Mesendoderm (in vitro differentiated cells): ENCODE data around the gene OBSCN.

ENCODE experiments used
- DNase-seq: peaks from one replicate; pipeline ENCODE4 v3.0.0; 2013
- H2AK5ac ChIP-seq: 2 replicates; pipeline ENCODE4 v1.6.1; 2013; ENCODE audit warnings: low read length, inconsistent platforms
- H2BK120ac ChIP-seq: 2 replicates; pipeline ENCODE4 v1.6.1; 2013; ENCODE audit warnings: low read depth, mild to moderate bottlenecking, low read length, moderate library complexity, mixed read lengths
- H2BK15ac ChIP-seq: replicated peaks from 2 replicates; pipeline ENCODE4 v1.6.1; 2013; ENCODE audit warnings: low read depth, mild to moderate bottlenecking, moderate library complexity
- H2BK5ac ChIP-seq: 2 replicates; pipeline ENCODE4 v1.6.1; 2013; ENCODE audit warnings: low read length, inconsistent platforms
- H3K18ac ChIP-seq: 2 replicates; pipeline ENCODE4 v1.6.1; 2013; ENCODE audit warnings: mild to moderate bottlenecking, low read length, mixed read lengths
- H3K23ac ChIP-seq: one replicate; pipeline ENCODE4 v1.6.1; 2013; ENCODE audit warnings: low read length
- H3K27ac ChIP-seq: 2 replicates; pipeline ENCODE4 v1.5.1; 2013; ENCODE audit warnings: low read depth, mild to moderate bottlenecking, inconsistent platforms, low read length, moderate library complexity
- H3K27me3 ChIP-seq: 2 replicates; pipeline ENCODE4 v1.6.1; 2013; ENCODE audit warnings: low read length, control low read depth, mild to moderate bottlenecking, inconsistent platforms; ENCODE audit not compliant: insufficient read depth, poor library complexity
- H3K36me3 ChIP-seq: 2 replicates; pipeline ENCODE4 v1.6.1; 2013; ENCODE audit warnings: low read length, inconsistent platforms; ENCODE audit not compliant: control insufficient read depth, insufficient read depth
- H3K4ac ChIP-seq: one replicate; pipeline ENCODE4 v1.6.1; 2013; ENCODE audit warnings: low read depth, mild to moderate bottlenecking, low read length, moderate library complexity
- H3K4me1 ChIP-seq: 2 replicates; pipeline ENCODE4 v1.6.1; 2013; ENCODE audit warnings: low read depth, low read length, inconsistent platforms; ENCODE audit not compliant: control insufficient read depth
- H3K4me2 ChIP-seq: 2 replicates; pipeline ENCODE4 v1.6.1; 2013; ENCODE audit warnings: low read length
- H3K4me3 ChIP-seq: 2 replicates; pipeline ENCODE4 v1.5.1; 2013; ENCODE audit warnings: mild to moderate bottlenecking, low read length
- H3K56ac ChIP-seq: one replicate; pipeline ENCODE4 v1.6.1; 2013; ENCODE audit warnings: low read length
- H3K79me1 ChIP-seq: 2 replicates; pipeline ENCODE4 v1.6.1; 2013; ENCODE audit warnings: low read length, inconsistent platforms
- H3K79me2 ChIP-seq: 2 replicates; pipeline ENCODE4 v1.6.1; 2013; ENCODE audit warnings: mild to moderate bottlenecking, low read length; ENCODE audit not compliant: control insufficient read depth, insufficient read depth
- H3K9ac ChIP-seq: 2 replicates; pipeline ENCODE4 v1.6.1; 2013; ENCODE audit warnings: low read length, inconsistent platforms
- H4K5ac ChIP-seq: one replicate; pipeline ENCODE4 v1.6.1; 2013; ENCODE audit warnings: low read length
- H4K8ac ChIP-seq: one replicate; pipeline ENCODE4 v1.6.1; 2013; ENCODE audit warnings: low read depth, mild to moderate bottlenecking, control low read depth, low read length, moderate library complexity
- WGBS: extraction: QIAGEN DNeasy Blood & Tissue Kit; methylation state at CpG from one replicate; pipeline ENCODE4 v1.1.7; 2013; ENCODE audit warnings: low lambda C conversion rate, missing lambda C conversion rate; ENCODE audit not compliant: insufficient coverage; ENCODE audit errors: extremely low coverage; 5-methylcytosine and 5-hydroxymethylcytosine counted together

Gene OBSCN

DNA sequence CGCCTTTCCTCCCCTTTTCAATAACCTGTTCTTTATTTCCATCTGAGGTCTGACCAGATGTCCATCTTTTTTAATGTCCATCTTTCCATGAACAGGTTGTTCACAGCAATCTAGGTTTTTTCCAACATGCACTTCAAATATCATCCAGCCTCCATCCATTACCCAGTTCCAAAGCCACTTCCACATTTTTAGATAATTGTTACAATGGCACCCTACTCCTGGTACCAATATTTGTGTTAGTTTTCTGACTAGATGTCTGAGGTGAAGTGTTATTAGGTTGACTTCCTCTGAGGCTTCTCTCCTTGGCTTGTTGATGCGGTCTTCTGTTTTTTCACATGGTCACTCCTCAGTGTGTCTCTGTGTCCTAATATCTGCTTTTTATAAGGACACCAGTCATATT is 89.4 kb downstream of the OBSCN start:
- no CpG with 5 or more reads among the region's 2 CpGs for WGBS

DNA sequence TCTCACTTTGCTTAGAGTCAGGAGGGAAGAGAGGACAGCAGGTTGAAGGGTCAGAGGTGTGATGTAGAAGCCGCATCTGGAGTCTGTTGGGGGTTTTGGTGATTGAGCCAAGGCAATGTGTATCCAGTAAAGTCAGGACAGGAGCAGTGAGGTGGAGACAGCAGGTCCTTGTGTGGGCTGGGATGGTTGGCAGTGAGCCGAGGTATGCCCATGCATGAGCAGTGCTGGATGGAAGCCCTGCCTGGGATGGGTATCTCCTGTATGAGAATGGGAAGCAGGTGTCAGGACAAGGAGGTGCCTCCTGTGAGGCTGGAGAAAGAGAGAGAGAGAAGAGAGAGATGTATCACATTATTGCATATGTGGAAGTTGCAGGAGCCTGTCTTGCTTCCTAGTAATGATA is 90.0 kb downstream of the OBSCN start:
- no peak for DNase-seq
- Histone ChIP-seq H3K36me3 (no peaks in the 10 kb centered on the region), H3K4ac (no peak overlapping the region), H3K79me1 (no peaks in the 10 kb centered on the region), H3K56ac (no peak overlapping the region), H3K4me2 (no peak overlapping the region), H2AK5ac (no peak overlapping the region), H3K18ac (no peak overlapping the region), H2BK5ac (no peak overlapping the region), H2BK120ac (no peak overlapping the region), H3K27me3 (no peaks in the 10 kb centered on the region), H3K23ac (no peak overlapping the region), H3K9ac (no peak overlapping the region), H2BK15ac (no peak overlapping the region), H3K4me1 (no peaks in the 10 kb centered on the region), H3K4me3 (no peak overlapping the region), H4K5ac (no peak overlapping the region), H4K8ac (no peak overlapping the region), H3K79me2 (no peaks in the 10 kb centered on the region), H3K27ac (no peak overlapping the region)
- WGBS, result no CpG with 5 or more reads among the region's 2 CpGs

More for the DNA sequence above, 89.4 kb downstream of the OBSCN start:
- Histone ChIP-seq H3K4me1 (no peaks in the 10 kb centered on the region), H3K56ac (no peak overlapping the region), H3K4ac (no peak overlapping the region), H3K79me2 (no peaks in the 10 kb centered on the region), H3K79me1 (no peaks in the 10 kb centered on the region), H3K4me3 (no peak overlapping the region), H3K9ac (no peak overlapping the region), H2BK5ac (no peak overlapping the region), H2BK15ac (no peak overlapping the region), H3K23ac (no peak overlapping the region), H4K8ac (no peak overlapping the region), H3K18ac (no peak overlapping the region), H3K27me3 (no peaks in the 10 kb centered on the region), H2BK120ac (no peak overlapping the region), H3K36me3 (no peaks in the 10 kb centered on the region), H3K27ac (no peak overlapping the region), H4K5ac (no peak overlapping the region), H2AK5ac (no peak overlapping the region), H3K4me2 (no peak overlapping the region)
- DNase-seq, result no peak

DNA sequence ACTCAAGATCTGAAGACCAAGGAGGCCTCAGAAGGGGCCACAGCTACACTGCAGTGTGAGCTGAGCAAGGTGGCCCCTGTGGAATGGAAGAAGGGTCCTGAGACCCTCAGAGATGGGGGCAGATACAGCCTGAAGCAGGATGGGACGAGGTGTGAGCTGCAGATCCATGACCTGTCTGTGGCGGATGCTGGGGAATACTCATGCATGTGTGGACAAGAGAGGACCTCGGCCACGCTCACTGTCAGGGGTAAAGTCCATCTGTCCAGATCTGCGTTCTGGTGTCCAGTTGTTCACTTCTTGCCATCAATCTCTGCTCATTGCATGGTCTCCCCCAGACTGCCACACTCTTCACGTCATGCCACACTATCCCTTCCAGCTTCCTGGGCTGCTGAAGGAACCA is 90.6 kb downstream of the OBSCN start:
- no peak overlapping the region for H3K27ac ChIP-seq
- H3K4ac ChIP-seq, result no peak overlapping the region
- WGBS, result no CpG with 5 or more reads among the region's 6 CpGs
- no peaks in the 10 kb centered on the region for H3K36me3 ChIP-seq
- no peak overlapping the region for H2BK5ac ChIP-seq
- no peaks in the 10 kb centered on the region for H3K79me1 ChIP-seq
- no peak overlapping the region for H3K4me2 ChIP-seq
- no peak overlapping the region for H2BK15ac ChIP-seq
- no peak overlapping the region for H3K18ac ChIP-seq
- H3K79me2 ChIP-seq, result no peaks in the 10 kb centered on the region
- no peak overlapping the region for H3K23ac ChIP-seq
- H2AK5ac ChIP-seq, result no peak overlapping the region
- H3K56ac ChIP-seq, result no peak overlapping the region
- H3K9ac ChIP-seq, result no peak overlapping the region
- no peak overlapping the region for H2BK120ac ChIP-seq
- DNase-seq, result no peak
- H4K5ac ChIP-seq, result no peak overlapping the region
- no peak overlapping the region for H4K8ac ChIP-seq
- no peaks in the 10 kb centered on the region for H3K27me3 ChIP-seq
- H3K4me3 ChIP-seq, result no peak overlapping the region
- H3K4me1 ChIP-seq, result no peaks in the 10 kb centered on the region

DNA sequence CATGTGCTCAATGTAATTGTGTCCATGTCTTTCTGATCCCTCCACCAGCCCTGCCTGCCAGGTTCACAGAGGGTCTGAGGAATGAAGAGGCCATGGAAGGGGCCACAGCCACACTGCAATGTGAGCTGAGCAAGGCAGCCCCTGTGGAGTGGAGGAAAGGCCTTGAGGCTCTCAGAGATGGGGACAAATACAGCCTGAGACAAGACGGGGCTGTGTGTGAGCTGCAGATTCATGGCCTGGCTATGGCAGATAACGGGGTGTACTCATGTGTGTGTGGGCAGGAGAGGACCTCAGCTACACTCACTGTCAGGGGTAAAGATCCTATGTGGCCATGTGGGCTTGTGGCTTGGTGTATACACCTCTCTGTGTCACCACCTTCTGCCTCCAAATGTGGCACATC is 91.4 kb downstream of the OBSCN start:
- no peaks in the 10 kb centered on the region for H3K79me2 ChIP-seq
- no peak for DNase-seq
- H4K8ac ChIP-seq, result no peak overlapping the region
- no peak overlapping the region for H2AK5ac ChIP-seq
- H3K56ac ChIP-seq, result no peak overlapping the region
- H3K36me3 ChIP-seq, result no peaks in the 10 kb centered on the region
- H3K79me1 ChIP-seq, result no peaks in the 10 kb centered on the region
- no peak overlapping the region for H3K4me2 ChIP-seq
- no peaks in the 10 kb centered on the region for H3K27me3 ChIP-seq
- no peak overlapping the region for H2BK120ac ChIP-seq
- no CpG with 5 or more reads among the region's 2 CpGs for WGBS
- no peaks in the 10 kb centered on the region for H3K4me1 ChIP-seq
- H3K18ac ChIP-seq, result no peak overlapping the region
- H2BK15ac ChIP-seq, result no peak overlapping the region
- no peak overlapping the region for H4K5ac ChIP-seq
- no peak overlapping the region for H3K27ac ChIP-seq
- H3K9ac ChIP-seq, result no peak overlapping the region
- H3K4ac ChIP-seq, result no peak overlapping the region
- no peak overlapping the region for H3K23ac ChIP-seq
- no peak overlapping the region for H3K4me3 ChIP-seq
- no peak overlapping the region for H2BK5ac ChIP-seq

DNA sequence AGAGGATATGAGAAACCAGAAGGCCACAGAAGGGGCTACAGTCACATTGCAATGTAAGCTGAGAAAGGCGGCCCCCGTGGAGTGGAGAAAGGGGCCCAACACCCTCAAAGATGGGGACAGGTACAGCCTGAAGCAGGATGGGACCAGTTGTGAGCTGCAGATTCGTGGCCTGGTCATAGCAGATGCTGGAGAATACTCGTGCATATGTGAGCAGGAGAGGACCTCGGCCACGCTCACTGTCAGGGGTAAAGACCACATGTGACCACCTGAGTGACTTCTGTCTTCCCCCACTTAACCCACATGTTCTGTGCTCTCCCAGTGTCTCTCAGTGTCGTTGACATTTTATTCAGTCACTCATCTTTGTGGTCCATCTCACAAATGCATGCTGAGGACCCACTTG is 92.1 kb downstream of the OBSCN start:
- no peaks in the 10 kb centered on the region for H3K36me3 ChIP-seq
- no peak overlapping the region for H3K56ac ChIP-seq
- H4K5ac ChIP-seq, result no peak overlapping the region
- H2BK5ac ChIP-seq, result no peak overlapping the region
- no peaks in the 10 kb centered on the region for H3K79me1 ChIP-seq
- no peak for DNase-seq
- H2BK120ac ChIP-seq, result no peak overlapping the region
- no peak overlapping the region for H3K9ac ChIP-seq
- no peak overlapping the region for H3K27ac ChIP-seq
- H2AK5ac ChIP-seq, result no peak overlapping the region
- H3K4me2 ChIP-seq, result no peak overlapping the region
- H3K4me1 ChIP-seq, result no peaks in the 10 kb centered on the region
- no peaks in the 10 kb centered on the region for H3K27me3 ChIP-seq
- no peak overlapping the region for H2BK15ac ChIP-seq
- H3K18ac ChIP-seq, result no peak overlapping the region
- no CpG with 5 or more reads among the region's 7 CpGs for WGBS
- no peak overlapping the region for H3K23ac ChIP-seq
- H4K8ac ChIP-seq, result no peak overlapping the region
- no peak overlapping the region for H3K4ac ChIP-seq
- no peak overlapping the region for H3K4me3 ChIP-seq
- no peaks in the 10 kb centered on the region for H3K79me2 ChIP-seq

DNA sequence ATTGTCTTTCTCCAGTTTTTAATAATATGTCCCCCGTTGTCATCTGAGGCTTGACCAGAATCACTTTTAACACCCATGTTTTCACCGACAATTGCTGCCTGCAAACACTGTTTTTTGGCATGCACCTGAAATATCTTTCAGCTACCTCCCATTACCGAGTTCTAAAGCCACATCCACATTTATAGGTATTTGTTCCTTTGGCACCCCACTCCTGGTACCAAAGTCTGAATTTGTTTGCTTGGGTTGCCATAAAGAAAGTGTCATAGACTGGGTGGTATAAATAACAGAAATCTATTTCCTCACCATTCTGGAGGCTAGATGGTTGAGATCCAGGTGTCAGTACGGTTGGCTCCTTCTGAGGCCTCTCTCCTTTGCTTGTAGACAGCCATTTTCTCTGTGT is 94.2 kb downstream of the OBSCN start:
- Histone ChIP-seq H2AK5ac (no peak overlapping the region), H3K79me1 (no peaks in the 10 kb centered on the region), H3K36me3 (no peaks in the 10 kb centered on the region), H4K5ac (no peak overlapping the region), H3K4me2 (no peak overlapping the region), H4K8ac (no peak overlapping the region), H3K9ac (no peak overlapping the region), H3K4ac (no peak overlapping the region), H3K4me1 (no peaks in the 10 kb centered on the region), H2BK120ac (no peak overlapping the region), H2BK15ac (no peak overlapping the region), H3K79me2 (no peaks in the 10 kb centered on the region), H3K56ac (no peak overlapping the region), H3K27me3 (no peaks in the 10 kb centered on the region), H2BK5ac (no peak overlapping the region), H3K4me3 (no peak overlapping the region), H3K18ac (no peak overlapping the region), H3K27ac (no peak overlapping the region), H3K23ac (no peak overlapping the region)
- no peak for DNase-seq
- WGBS, result no CpG with 5 or more reads among the region's 4 CpGs
